22Rv1 (cell line): ENCODE measurements around the gene ZNF750.

Source experiments
- ZFX ChIP-seq: fragments of 450-650 bp; IDR thresholded peaks from 2 replicates; pipeline ENCODE4 v1.6.1; 2017; ENCODE audit warnings: antibody characterized with exemption, borderline replicate concordance
- TF ChIP-seq, protein P1 (sequence below): fragments of 450-650 bp; IDR thresholded peaks from 2 replicates; pipeline ENCODE4 v1.5.1; 2017; ENCODE audit warnings: mild to moderate bottlenecking

DNA sequence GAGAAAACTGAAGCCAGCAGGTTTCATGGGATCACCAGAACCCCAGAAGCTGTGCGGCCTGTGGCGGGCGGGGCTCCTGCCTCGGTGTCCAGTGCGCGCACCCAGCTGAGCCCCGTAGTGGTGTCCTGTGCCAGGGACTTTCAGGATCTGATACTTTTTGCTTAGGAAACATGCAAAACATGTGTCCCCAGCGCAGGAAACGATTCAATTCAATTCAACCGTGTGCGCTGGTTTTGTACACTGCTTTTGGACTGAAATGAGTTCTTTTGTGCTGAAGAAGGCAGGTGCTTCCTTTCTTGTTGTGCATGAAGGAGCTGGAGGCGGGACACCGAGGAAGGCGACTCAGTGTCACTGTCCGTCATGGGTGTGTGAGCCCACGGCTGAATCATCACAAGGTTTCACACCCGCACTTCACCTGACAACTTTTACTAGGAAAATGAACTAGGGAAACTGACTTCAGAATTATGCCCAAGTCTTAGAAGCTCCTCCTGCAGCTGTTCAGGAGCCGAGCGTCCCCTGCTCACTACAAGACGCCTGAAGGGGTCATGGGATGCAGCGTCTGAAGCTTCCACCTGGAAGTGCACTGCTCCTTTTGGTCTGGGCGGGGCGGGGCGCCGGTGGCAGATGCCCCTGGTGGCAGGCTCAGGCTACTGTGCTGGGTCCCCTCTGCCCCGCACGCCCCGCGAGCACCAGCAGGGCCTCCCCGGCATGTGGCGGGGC, 31.4 kb upstream of the ZNF750 start:
- TF ChIP-seq, protein P1, sequence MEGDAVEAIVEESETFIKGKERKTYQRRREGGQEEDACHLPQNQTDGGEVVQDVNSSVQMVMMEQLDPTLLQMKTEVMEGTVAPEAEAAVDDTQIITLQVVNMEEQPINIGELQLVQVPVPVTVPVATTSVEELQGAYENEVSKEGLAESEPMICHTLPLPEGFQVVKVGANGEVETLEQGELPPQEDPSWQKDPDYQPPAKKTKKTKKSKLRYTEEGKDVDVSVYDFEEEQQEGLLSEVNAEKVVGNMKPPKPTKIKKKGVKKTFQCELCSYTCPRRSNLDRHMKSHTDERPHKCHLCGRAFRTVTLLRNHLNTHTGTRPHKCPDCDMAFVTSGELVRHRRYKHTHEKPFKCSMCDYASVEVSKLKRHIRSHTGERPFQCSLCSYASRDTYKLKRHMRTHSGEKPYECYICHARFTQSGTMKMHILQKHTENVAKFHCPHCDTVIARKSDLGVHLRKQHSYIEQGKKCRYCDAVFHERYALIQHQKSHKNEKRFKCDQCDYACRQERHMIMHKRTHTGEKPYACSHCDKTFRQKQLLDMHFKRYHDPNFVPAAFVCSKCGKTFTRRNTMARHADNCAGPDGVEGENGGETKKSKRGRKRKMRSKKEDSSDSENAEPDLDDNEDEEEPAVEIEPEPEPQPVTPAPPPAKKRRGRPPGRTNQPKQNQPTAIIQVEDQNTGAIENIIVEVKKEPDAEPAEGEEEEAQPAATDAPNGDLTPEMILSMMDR = no peak
- no peak for TF ChIP-seq ZFX
